Activated CD4-positive, alpha-beta T cell treated with anti-CD3 and anti-CD28 coated beads, Interleukin-2, amount 50 U/mL, for 24 hours (primary cell): Measurements from ENCODE around the gene SCUBE3.
A peak's percentile ranks its signal among the peaks of the same experiment; 100 is the strongest.

ENCODE experiments used
- DNase-seq, 2 donors: peaks; one replicate each; pipeline ENCODE4 v3.0.0-alpha.2; 2020; ENCODE audit warnings: low read depth in 1 of 2, low spot score in 1 of 2

Gene SCUBE3

GRCh38 chr6:35238843-35239289 is 25.1 kb downstream of the SCUBE3 start:
- no peak for DNase-seq

- DNase-seq = no peak
These were observed 25.8 kb downstream of the SCUBE3 start for GRCh38 chr6:35239581-35239980.

- DNase-seq = peak; percentile 62 to 64
These were observed 27.4 kb downstream of the SCUBE3 start for GRCh38 chr6:35240838-35241801.

GRCh38 chr6:35242486-35242885 is 28.7 kb downstream of the SCUBE3 start:
- DNase-seq = no peak

GRCh38 chr6:35242906-35243305 is 29.1 kb downstream of the SCUBE3 start:
- DNase-seq = no peak

GRCh38 chr6:35243386-35243958 is 29.7 kb downstream of the SCUBE3 start:
- no peak for DNase-seq

GRCh38 chr6:35244551-35244950 is 30.8 kb downstream of the SCUBE3 start:
- DNase-seq = no peak

- DNase-seq = no peak
These were observed 34.0 kb downstream of the SCUBE3 start for GRCh38 chr6:35247642-35248231.

- DNase-seq = no peak
These were observed 34.5 kb downstream of the SCUBE3 start for GRCh38 chr6:35248300-35248699.

GRCh38 chr6:35248965-35249364 is 35.2 kb downstream of the SCUBE3 start:
- DNase-seq = no peak

GRCh38 chr6:35251949-35252348 is 38.2 kb downstream of the SCUBE3 start:
- no peak for DNase-seq

- no peak for DNase-seq
These were observed 39.5 kb downstream of the SCUBE3 start for GRCh38 chr6:35253249-35253648.

GRCh38 chr6:35258336-35258735 is 44.6 kb downstream of the SCUBE3 start:
- DNase-seq = no peak

GRCh38 chr6:35258858-35259193 is 45.1 kb downstream of the SCUBE3 start:
- no peak for DNase-seq

GRCh38 chr6:35259194-35259947 is 45.6 kb downstream of the SCUBE3 start, which contains the start of gene ZNF76:
TSS of gene ZNF76 (plus strand) at chr6:35259735. CDS start at chr6:35281152, 21,417 bp downstream.
- DNase-seq = peak; percentile 77 to 87

- DNase-seq = peak; percentile 30 to 45
These were observed 46.3 kb downstream of the SCUBE3 start for GRCh38 chr6:35259948-35260590.

- DNase-seq = no peak
These were observed 47.1 kb downstream of the SCUBE3 start for GRCh38 chr6:35260591-35261570.

GRCh38 chr6:35262596-35262995 is 48.8 kb downstream of the SCUBE3 start:
- DNase-seq = no peak

- no peak for DNase-seq
These were observed 51.0 kb downstream of the SCUBE3 start for GRCh38 chr6:35264550-35265274.
